Trophoblast cell (in vitro differentiated cells and primary cell): Measurements from ENCODE around the gene PRKN.

Experiments used
- DNase-seq, 2 donors: peaks; one replicate each; pipeline ENCODE4 v3.0.0-alpha.2; 2016
- H2AFZ ChIP-seq: 2 replicates; pipeline ENCODE4 v1.6.1; 2013; ENCODE audit warnings: low read length, moderate library complexity, mild to moderate bottlenecking; ENCODE audit not compliant: insufficient read depth, poor library complexity
- H2AK5ac ChIP-seq: 2 replicates; pipeline ENCODE4 v1.6.1; 2013; ENCODE audit warnings: mild to moderate bottlenecking, low read length
- H2BK120ac ChIP-seq: 2 replicates; pipeline ENCODE4 v1.6.1; 2013; ENCODE audit warnings: low read length, mild to moderate bottlenecking, moderate library complexity; ENCODE audit not compliant: insufficient read depth, poor library complexity
- H2BK12ac ChIP-seq: 2 replicates; pipeline ENCODE4 v1.6.1; 2013; ENCODE audit warnings: mild to moderate bottlenecking, low read length, moderate library complexity
- H2BK5ac ChIP-seq: 2 replicates; pipeline ENCODE4 v1.6.1; 2013; ENCODE audit warnings: low read length, low read depth, moderate library complexity, mild to moderate bottlenecking; ENCODE audit not compliant: poor library complexity
- H3K14ac ChIP-seq: 2 replicates; pipeline ENCODE4 v1.6.1; 2013; ENCODE audit warnings: mild to moderate bottlenecking, low read length
- H3K18ac ChIP-seq: 2 replicates; pipeline ENCODE4 v1.6.1; 2013; ENCODE audit warnings: mild to moderate bottlenecking, low read length
- H3K23ac ChIP-seq: 2 replicates; pipeline ENCODE4 v1.6.1; 2013; ENCODE audit warnings: low read length
- H3K27ac ChIP-seq: 2 replicates; pipeline ENCODE4 v1.5.1; 2013; ENCODE audit warnings: low read depth, mild to moderate bottlenecking, inconsistent platforms, low read length, moderate library complexity
- H3K27me3 ChIP-seq: 2 replicates; pipeline ENCODE4 v1.6.1; 2013; ENCODE audit warnings: inconsistent platforms, mild to moderate bottlenecking, low read length, moderate library complexity; ENCODE audit not compliant: insufficient read depth
- H3K36me3 ChIP-seq, 2 experiments: 1 replicate in 1 of 2; 2 replicates in 1 of 2; pipeline ENCODE4 v1.6.1; 2013; ENCODE audit warnings: low read length in 2 of 2, mild to moderate bottlenecking in 2 of 2, moderate library complexity in 1 of 2; ENCODE audit not compliant: insufficient read depth in 2 of 2, control insufficient read depth in 1 of 2
- H3K4ac ChIP-seq: 2 replicates; pipeline ENCODE4 v1.6.1; 2013; ENCODE audit warnings: low read depth, mild to moderate bottlenecking, low read length, moderate library complexity
- H3K4me1 ChIP-seq, 2 experiments: 1 replicate in 1 of 2; 2 replicates in 1 of 2; pipeline ENCODE4 v1.6.1; 2013; ENCODE audit warnings: low read length in 2 of 2, mild to moderate bottlenecking in 2 of 2, moderate library complexity in 1 of 2; ENCODE audit not compliant: insufficient read depth in 2 of 2, control insufficient read depth in 1 of 2
- H3K4me2 ChIP-seq: 2 replicates; pipeline ENCODE4 v1.6.1; 2013; ENCODE audit warnings: inconsistent platforms, mild to moderate bottlenecking, low read length, moderate library complexity
- H3K4me3 ChIP-seq: 2 replicates; pipeline ENCODE4 v1.5.1; 2013; ENCODE audit warnings: mild to moderate bottlenecking, low read depth, low read length, inconsistent platforms
- H3K79me1 ChIP-seq: one replicate; pipeline ENCODE4 v1.6.1; 2013; ENCODE audit warnings: low read length
- H3K79me2 ChIP-seq: 2 replicates; pipeline ENCODE4 v1.6.1; 2013; ENCODE audit warnings: low read length, mild to moderate bottlenecking; ENCODE audit not compliant: control insufficient read depth, insufficient read depth, poor library complexity
- H3K9ac ChIP-seq: 2 replicates; pipeline ENCODE4 v1.6.1; 2013; ENCODE audit warnings: mild to moderate bottlenecking, low read length
- H3K9me3 ChIP-seq: 2 replicates; pipeline ENCODE4 v1.6.1; 2013; ENCODE audit warnings: low read depth, mild to moderate bottlenecking, control low read depth, inconsistent platforms, low read length; ENCODE audit not compliant: insufficient read depth
- H4K12ac ChIP-seq: 2 replicates; pipeline ENCODE4 v1.6.1; 2013; ENCODE audit warnings: low read depth, mild to moderate bottlenecking, low read length, moderate library complexity
- H4K8ac ChIP-seq: 2 replicates; pipeline ENCODE4 v1.6.1; 2013; ENCODE audit warnings: low read depth, mild to moderate bottlenecking, low read length, moderate library complexity
- H4K91ac ChIP-seq: one replicate; pipeline ENCODE4 v1.6.1; 2013; ENCODE audit warnings: low read depth, mild to moderate bottlenecking, low read length, moderate library complexity
- WGBS: extraction: QIAGEN DNeasy Blood & Tissue Kit; methylation state at CpG from one replicate; pipeline ENCODE4 v1.1.7; 2013; ENCODE audit warnings: missing lambda C conversion rate; ENCODE audit not compliant: insufficient read length, insufficient coverage; ENCODE audit errors: extremely low coverage; 5-methylcytosine and 5-hydroxymethylcytosine counted together

Gene PRKN

DNA sequence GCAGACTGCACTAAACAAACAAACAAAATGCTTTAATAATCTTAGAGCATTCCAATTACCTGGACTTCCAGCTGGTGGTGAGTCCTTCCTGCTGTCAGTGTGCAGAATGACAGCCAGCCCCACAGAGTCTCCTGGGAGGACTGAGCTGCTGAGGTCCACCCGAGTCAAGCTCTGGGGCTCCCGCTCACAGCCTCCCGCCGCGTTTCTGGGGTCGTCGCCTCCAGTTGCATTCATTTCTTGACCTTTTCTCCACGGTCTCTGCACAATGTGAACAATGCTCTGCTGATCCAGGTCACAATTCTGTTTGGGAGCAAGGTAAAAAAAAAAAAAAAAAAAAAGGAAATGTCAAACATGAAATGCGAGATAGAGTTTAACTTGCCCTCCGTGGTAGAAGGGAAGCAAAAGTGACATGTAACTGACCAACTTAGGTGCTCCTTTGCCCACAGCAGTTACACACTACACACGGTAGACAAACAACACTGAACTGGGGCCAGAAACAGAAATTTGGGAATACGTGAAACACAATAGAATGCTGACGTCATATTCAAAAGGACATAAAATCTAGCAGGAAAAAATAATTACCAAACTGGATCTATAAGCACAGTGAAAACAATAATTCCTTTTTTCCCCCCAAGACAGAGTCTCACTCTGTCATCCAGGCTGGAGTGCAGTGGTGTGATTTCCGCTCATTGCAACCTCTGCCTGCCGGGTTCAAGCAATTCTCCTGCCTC lies 464.9 kb downstream of the PRKN start:
- no peak overlapping the region for H3K23ac ChIP-seq
- H4K91ac ChIP-seq: no peak overlapping the region
- H3K27ac ChIP-seq: no peak overlapping the region
- no peaks in the 10 kb centered on the region for H3K79me1 ChIP-seq
- no peaks in the 10 kb centered on the region for H3K79me2 ChIP-seq
- no peak overlapping the region for H3K18ac ChIP-seq
- H3K4ac ChIP-seq: no peak overlapping the region
- no CpG with 5 or more reads among the region's 15 CpGs for WGBS
- H3K9me3 ChIP-seq: no peaks in the 10 kb centered on the region
- no peak overlapping the region for H4K8ac ChIP-seq
- H3K4me3 ChIP-seq: no peak overlapping the region
- no peak overlapping the region for H3K4me2 ChIP-seq
- H2AK5ac ChIP-seq: no peak overlapping the region
- DNase-seq: no peak
- H2BK120ac ChIP-seq: no peak overlapping the region
- no peaks in the 10 kb centered on the region for H3K27me3 ChIP-seq
- no peaks in the 10 kb centered on the region for H3K4me1 ChIP-seq
- no peak overlapping the region for H2AFZ ChIP-seq
- no peak overlapping the region for H3K14ac ChIP-seq
- no peak overlapping the region for H2BK12ac ChIP-seq
- H4K12ac ChIP-seq: no peak overlapping the region
- H3K36me3 ChIP-seq: no peaks in the 10 kb centered on the region
- no peak overlapping the region for H2BK5ac ChIP-seq
- no peak overlapping the region for H3K9ac ChIP-seq

DNA sequence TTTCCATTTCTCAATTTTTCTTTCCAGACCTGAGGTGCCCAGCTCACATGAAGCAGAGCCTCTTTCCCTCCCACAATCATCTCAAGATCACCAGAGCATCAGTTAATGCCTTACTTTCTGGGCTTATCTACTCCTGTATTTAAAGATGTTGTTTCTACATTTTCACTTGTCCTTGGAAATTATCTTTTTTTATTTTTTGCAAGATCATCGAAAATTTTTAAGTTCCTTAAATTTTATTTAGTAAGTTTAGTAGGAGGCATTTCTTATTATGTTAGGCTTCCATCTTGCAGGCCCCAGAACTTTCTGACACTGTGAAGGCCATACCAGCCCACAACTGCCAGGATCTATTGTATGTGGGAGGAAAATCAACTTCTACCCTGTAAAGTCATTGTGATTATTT lies 466.0 kb downstream of the PRKN start:
- no peak overlapping the region for H3K4ac ChIP-seq
- no peak overlapping the region for H3K27ac ChIP-seq
- no peak overlapping the region for H3K9ac ChIP-seq
- H2AFZ ChIP-seq: no peak overlapping the region
- no peak overlapping the region for H4K91ac ChIP-seq
- H3K4me1 ChIP-seq: no peaks in the 10 kb centered on the region
- no CpG with 5 or more reads among the region's 1 CpG for WGBS
- H3K27me3 ChIP-seq: no peaks in the 10 kb centered on the region
- H4K12ac ChIP-seq: no peak overlapping the region
- H2BK5ac ChIP-seq: no peak overlapping the region
- H3K23ac ChIP-seq: no peak overlapping the region
- H4K8ac ChIP-seq: no peak overlapping the region
- H3K4me3 ChIP-seq: no peak overlapping the region
- H3K79me2 ChIP-seq: no peaks in the 10 kb centered on the region
- no peak for DNase-seq
- H2BK120ac ChIP-seq: no peak overlapping the region
- no peak overlapping the region for H2AK5ac ChIP-seq
- no peak overlapping the region for H3K4me2 ChIP-seq
- no peaks in the 10 kb centered on the region for H3K36me3 ChIP-seq
- no peaks in the 10 kb centered on the region for H3K9me3 ChIP-seq
- no peak overlapping the region for H3K14ac ChIP-seq
- no peaks in the 10 kb centered on the region for H3K79me1 ChIP-seq
- H3K18ac ChIP-seq: no peak overlapping the region
- no peak overlapping the region for H2BK12ac ChIP-seq

- Histone ChIP-seq H2BK120ac (no peak overlapping the region), H3K4ac (no peak overlapping the region), H2AFZ (no peak overlapping the region), H3K4me3 (no peak overlapping the region), H3K36me3 (no peaks in the 10 kb centered on the region), H3K9ac (no peak overlapping the region), H2AK5ac (no peak overlapping the region), H4K8ac (no peak overlapping the region), H3K4me2 (no peak overlapping the region), H3K79me2 (no peaks in the 10 kb centered on the region), H3K79me1 (no peaks in the 10 kb centered on the region), H3K14ac (no peak overlapping the region), H3K18ac (no peak overlapping the region), H3K27me3 (no peaks in the 10 kb centered on the region), H2BK12ac (no peak overlapping the region), H3K27ac (no peak overlapping the region), H4K12ac (no peak overlapping the region), H2BK5ac (no peak overlapping the region), H3K23ac (no peak overlapping the region), H3K4me1 (no peaks in the 10 kb centered on the region), H3K9me3 (no peaks in the 10 kb centered on the region), H4K91ac (no peak overlapping the region)
- WGBS: no CpG with 5 or more reads among the region's 1 CpG
- DNase-seq: no peak
These were observed 467.5 kb downstream of the PRKN start for GRCh38 chr6:162260027-162260426.

GRCh38 chr6:162258647-162259046 lies 468.9 kb downstream of the PRKN start:
- Histone ChIP-seq H4K12ac (no peak overlapping the region), H3K9me3 (no peaks in the 10 kb centered on the region), H3K23ac (no peak overlapping the region), H3K18ac (no peak overlapping the region), H3K4me2 (no peak overlapping the region), H2BK120ac (no peak overlapping the region), H2AFZ (no peak overlapping the region), H3K4me3 (no peak overlapping the region), H3K79me1 (no peaks in the 10 kb centered on the region), H3K9ac (no peak overlapping the region), H2BK12ac (no peak overlapping the region), H4K91ac (no peak overlapping the region), H3K4ac (no peak overlapping the region), H2BK5ac (no peak overlapping the region), H4K8ac (no peak overlapping the region), H2AK5ac (no peak overlapping the region), H3K27ac (no peak overlapping the region), H3K14ac (no peak overlapping the region), H3K4me1 (no peaks in the 10 kb centered on the region), H3K36me3 (no peaks in the 10 kb centered on the region), H3K79me2 (no peaks in the 10 kb centered on the region), H3K27me3 (no peaks in the 10 kb centered on the region)
- DNase-seq: no peak
- no CpG with 5 or more reads among the region's 7 CpGs for WGBS
